Cardiac fibroblast (primary cell): ENCODE results near the gene C1S.

Source experiments
- DNase-seq, 2 donors: peaks; one replicate each; pipeline versions ENCODE4 v3.0.0 to v3.0.0-alpha.2; 2010; ENCODE audit warnings: low read depth in 2 of 2
- H3K4me3 ChIP-seq, 2 donors: replicated peaks in 1 of 2; 1 replicate in 1 of 2; 2 replicates in 1 of 2; pipeline ENCODE4 v1.5.1; 2011; ENCODE audit warnings: low read depth in 2 of 2, low read length in 2 of 2, mild to moderate bottlenecking in 2 of 2, moderate library complexity in 1 of 2
- CTCF ChIP-seq: IDR thresholded peaks from one replicate; pipeline ENCODE4 v1.5.1; 2011; ENCODE audit warnings: low read depth, mild to moderate bottlenecking, low read length, inconsistent platforms

C1S gene

DNA sequence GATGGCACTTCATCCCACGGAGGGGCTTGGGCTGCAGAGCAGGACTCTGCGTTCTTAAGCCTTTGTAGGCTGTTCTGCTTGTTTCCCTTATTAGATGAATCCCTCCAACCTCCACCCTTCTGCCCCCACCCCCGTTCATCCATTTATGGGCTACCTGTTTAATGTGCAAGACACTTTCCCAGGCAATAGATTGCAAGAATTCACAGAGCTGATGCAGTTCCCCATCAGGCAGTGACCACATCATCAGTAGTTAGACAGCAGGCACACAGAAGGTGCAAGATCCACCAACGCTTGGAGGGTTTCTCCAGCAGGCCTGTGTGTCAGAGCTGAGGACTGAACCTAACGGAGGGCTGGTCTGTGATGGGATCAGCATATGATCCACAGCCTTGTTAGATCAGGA is 33.0 kb downstream of the C1S start:
- no peak overlapping the region for H3K4me3 ChIP-seq
- no peak for DNase-seq
- no peak for TF ChIP-seq CTCF

DNA sequence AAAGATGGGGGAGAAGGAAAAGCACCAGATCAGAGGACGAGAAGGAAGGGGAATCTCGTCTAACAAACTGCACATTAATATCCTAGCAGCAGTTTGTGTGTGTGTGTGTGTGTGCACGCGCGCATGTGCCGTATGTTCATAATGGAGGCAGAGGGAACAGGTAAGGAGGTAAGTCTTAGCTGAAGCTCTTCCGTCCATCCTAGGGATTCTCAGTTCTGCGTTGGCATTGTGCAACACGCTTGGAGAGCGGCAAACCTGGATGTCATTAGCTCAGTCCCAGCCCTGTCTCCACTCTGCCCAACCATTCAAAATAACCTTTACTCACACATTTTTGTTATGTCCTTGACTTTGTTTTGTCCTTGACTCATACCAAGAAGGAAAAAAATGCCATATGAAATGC is 33.4 kb downstream of the C1S start:
- H3K4me3 ChIP-seq = no peak overlapping the region
- no peak for TF ChIP-seq CTCF
- peak; percentile 27 to 32 for DNase-seq

GRCh38 chr12:7096006-7096932 is 35.8 kb downstream of the C1S start:
- DNase-seq = no peak
- no peak overlapping the region for H3K4me3 ChIP-seq
- TF ChIP-seq CTCF = no peak

- TF ChIP-seq CTCF = no peak
- no peak overlapping the region for H3K4me3 ChIP-seq
Observed at GRCh38 chr12:7096979-7097378, 36.5 kb downstream of the C1S start.

DNA sequence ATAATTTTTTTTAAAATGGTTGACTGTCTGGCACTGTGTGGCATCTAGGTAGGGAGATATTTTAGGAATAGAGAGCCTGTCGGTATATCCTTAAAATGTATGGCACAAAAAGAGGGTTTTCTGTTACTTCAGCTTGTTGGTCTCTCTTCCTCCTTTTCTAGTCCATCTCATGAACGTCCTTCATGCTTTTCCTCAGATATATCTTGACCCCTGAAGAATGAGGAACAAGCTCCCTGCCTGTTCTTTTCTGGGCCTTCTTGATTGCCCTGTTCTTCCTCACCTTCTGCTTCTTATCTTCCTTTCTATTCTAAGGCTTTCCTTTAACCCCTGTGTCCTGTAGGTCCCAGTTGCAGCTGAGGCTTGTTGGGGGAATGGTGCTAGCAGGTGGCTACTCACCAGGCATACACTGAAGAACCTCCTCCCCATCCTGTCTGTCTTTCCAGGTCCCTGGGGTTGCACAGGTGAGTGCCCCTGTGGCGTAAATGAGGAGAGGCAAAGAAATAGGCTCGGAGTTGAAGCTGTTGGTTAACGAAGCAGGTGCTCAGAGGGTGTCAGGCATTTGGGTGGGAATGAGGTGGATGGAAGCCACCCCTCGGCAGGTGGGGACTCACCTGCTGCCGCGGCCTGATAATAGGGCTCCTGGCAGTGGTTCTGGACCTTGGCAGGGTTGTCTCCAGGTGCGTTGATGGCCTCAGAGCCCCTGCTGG is 38.9 kb downstream of the C1S start:
- no peak for DNase-seq
- H3K4me3 ChIP-seq = no peak overlapping the region
- no peak for TF ChIP-seq CTCF

More at GRCh38 chr12:7096979-7097378, 36.5 kb downstream of the C1S start:
- no peak for DNase-seq

DNA sequence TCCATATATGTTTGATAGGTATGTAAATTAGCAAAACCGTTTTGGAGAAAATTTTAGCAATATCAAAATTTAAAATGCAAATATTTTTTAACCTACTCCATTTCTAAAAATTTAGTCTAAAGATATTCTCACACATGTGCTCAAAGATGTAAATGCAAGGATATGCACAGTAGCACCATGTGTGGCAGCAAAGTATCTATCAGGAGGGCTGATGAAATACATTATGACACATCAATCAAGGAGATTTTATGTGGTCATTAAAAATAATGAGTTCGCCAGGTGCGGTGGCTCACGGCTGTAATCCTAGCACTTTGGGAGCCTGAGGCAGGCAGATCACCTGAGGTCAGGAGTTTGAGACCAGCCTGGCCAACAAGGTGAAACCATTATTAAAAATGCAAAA is 39.7 kb downstream of the C1S start:
- H3K4me3 ChIP-seq = no peak overlapping the region
- DNase-seq = no peak
- TF ChIP-seq CTCF = no peak
